GM12878 (cell line): ENCODE measurements around the gene AHR. TPM values are rescaled to one million over a fixed set of nuclear protein-coding genes. Genes with fewer than 3 reads are reported as not detected.

Experiments used
- ATAC-seq: fragments of 200-7000 bp; cut with Tn5 transposase; 3 replicates; pipeline ENCODE4 v1.9.1; 2020; ENCODE audit warnings: mild to moderate bottlenecking, moderate library complexity
- BruUV-seq: library from RNA; stranded (reverse); fragments of 400-500 nt; replicated peaks from 2 replicates; lab custom pipeline; 2021; lab: Mats Ljungman, UMichigan
- CTCF ChIA-PET: fragments of 300-600 bp; sonication (Branson Sonifier 250); formaldehyde crosslinking; extraction: SDS; loops from one replicate; lab custom pipeline; 2021; ENCODE audit warnings: inconsistent platforms; lab: Yijun Ruan, JAX
- POLR2A ChIA-PET: fragments of 350-600 bp; formaldehyde crosslinking; extraction: SDS; loops from one replicate; lab custom pipeline; 2021; ENCODE audit warnings: inconsistent platforms; lab: Charles Lee
- RAD21 ChIA-PET: fragments of 300-600 bp; sonication (Branson Sonifier 250); formaldehyde crosslinking; loops from one replicate; lab custom pipeline; 2023; ENCODE audit warnings: antibody characterized with exemption; ENCODE audit not compliant: unreplicated experiment; lab: Charles Lee
- SMC1A ChIA-PET: fragments of 300-600 bp; sonication (Branson Sonifier 250); formaldehyde crosslinking; loops from one replicate; lab custom pipeline; 2023; ENCODE audit not compliant: unreplicated experiment, uncharacterized antibody; lab: Charles Lee
- DNase-seq: peaks from one replicate; pipeline ENCODE4 v3.0.0-alpha.2; 2011; ENCODE audit warnings: low read depth, low spot score
- FAIRE-seq: peaks from 3 replicates; lab custom pipeline; 2011; peaks lifted over from hg19 to GRCh38; lab: Jason Lieb, UNC
- H2AFZ ChIP-seq: 2 replicates; pipeline ENCODE4 v1.6.0; 2011; ENCODE audit warnings: low read depth, low read length, control low read depth; ENCODE audit not compliant: control insufficient read depth
- H3K27ac ChIP-seq: 2 replicates; pipeline ENCODE4 v1.5.1; 2011; ENCODE audit warnings: control low read depth; ENCODE audit not compliant: control insufficient read depth, insufficient read depth
- H3K27me3 ChIP-seq, 2 experiments: replicated peaks in 1 of 2; 2 replicates each; pipeline versions ENCODE4 v1.6.0 to v1.6.1; 2011; ENCODE audit warnings: low read length in 1 of 2; ENCODE audit not compliant: control insufficient read depth in 2 of 2, insufficient read depth in 2 of 2
- H3K36me3 ChIP-seq, 2 experiments: 2 replicates each; pipeline ENCODE4 v1.5.1; 2011; ENCODE audit warnings: low read length in 1 of 2; ENCODE audit not compliant: control insufficient read depth in 2 of 2, insufficient read depth in 2 of 2
- H3K4me1 ChIP-seq: 2 replicates; pipeline ENCODE4 v1.6.1; 2011; ENCODE audit warnings: mild to moderate bottlenecking, low read length, moderate library complexity, mixed read lengths; ENCODE audit not compliant: control insufficient read depth, insufficient read depth
- H3K4me2 ChIP-seq: 2 replicates; pipeline ENCODE4 v1.6.0; 2011; ENCODE audit warnings: control low read depth; ENCODE audit not compliant: control insufficient read depth, insufficient read depth
- H3K4me3 ChIP-seq: fragments of 200-600 bp; sonication (generic); 2 replicates; pipeline ENCODE4 v1.5.1; 2016
- H3K79me2 ChIP-seq: 2 replicates; pipeline ENCODE4 v1.6.0; 2011; ENCODE audit warnings: low read length; ENCODE audit not compliant: control insufficient read depth, insufficient read depth
- H3K9ac ChIP-seq: 2 replicates; pipeline ENCODE4 v1.8.0; 2011; ENCODE audit warnings: low read length, control low read depth, mixed read lengths; ENCODE audit not compliant: control insufficient read depth, insufficient read depth
- H3K9me3 ChIP-seq: replicated peaks from 3 replicates; pipeline ENCODE4 v1.5.1; 2011; ENCODE audit warnings: mild to moderate bottlenecking, low read length; ENCODE audit not compliant: control insufficient read depth, insufficient read depth
- H4K20me1 ChIP-seq: 2 replicates; pipeline ENCODE4 v1.6.0; 2011; ENCODE audit not compliant: control insufficient read depth, insufficient read depth
- CHD4 ChIP-seq: fragments of 200-600 bp; sonication (generic); IDR thresholded peaks from 2 replicates; pipeline ENCODE4 v1.6.1; 2016; ENCODE audit warnings: mild to moderate bottlenecking
- CREM ChIP-seq: IDR thresholded peaks from 2 replicates; pipeline ENCODE4 v1.6.1; 2014; ENCODE audit warnings: antibody characterized with exemption, low read depth
- HDGF ChIP-seq: fragments of 450-650 bp; IDR thresholded peaks from 2 replicates; pipeline ENCODE4 v1.6.1; 2016; ENCODE audit warnings: antibody characterized with exemption
- LARP7 ChIP-seq: fragments of 450-650 bp; IDR thresholded peaks from 2 replicates; pipeline ENCODE4 v1.6.1; 2017; ENCODE audit warnings: mild to moderate bottlenecking
- NFIC ChIP-seq: IDR thresholded peaks from 2 replicates; pipeline ENCODE4 v1.6.1; 2012; ENCODE audit warnings: low read depth, mild to moderate bottlenecking, inconsistent platforms, low read length, moderate library complexity
- NR2C2 ChIP-seq: IDR thresholded peaks from 2 replicates; pipeline ENCODE4 v1.6.1; 2011; ENCODE audit warnings: borderline replicate concordance, low read depth; ENCODE audit not compliant: control insufficient read depth, insufficient read length
- SRF ChIP-seq, 2 experiments: IDR thresholded peaks; 2 replicates each; pipeline ENCODE4 v1.6.1; 2011; ENCODE audit warnings: low read depth in 2 of 2, low read length in 2 of 2, mild to moderate bottlenecking in 1 of 2, moderate library complexity in 1 of 2
- STAT3 ChIP-seq: IDR thresholded peaks from 2 replicates; pipeline ENCODE4 v1.6.1; 2011; ENCODE audit warnings: low read depth, low read length, improper control_type of control experiment
- TARDBP ChIP-seq: IDR thresholded peaks from 2 replicates; pipeline ENCODE4 v1.6.1; 2016; ENCODE audit warnings: borderline replicate concordance
- TBL1XR1 ChIP-seq: IDR thresholded peaks from 2 replicates; pipeline ENCODE4 v1.6.1; 2012; ENCODE audit warnings: low read depth, low read length, improper control_type of control experiment
- YBX1 ChIP-seq: fragments of 450-650 bp; IDR thresholded peaks from 2 replicates; pipeline ENCODE4 v1.6.1; 2016; ENCODE audit warnings: antibody characterized with exemption
- ZZZ3 ChIP-seq: IDR thresholded peaks from 2 replicates; pipeline ENCODE4 v1.6.1; 2011; ENCODE audit warnings: low read depth; ENCODE audit not compliant: control insufficient read depth, insufficient read length
- WGBS: methylation state at CpG from one replicate; pipeline ENCODE4 v1.1.6; 2016; ENCODE audit warnings: low lambda C conversion rate; ENCODE audit not compliant: insufficient replicate concordance, insufficient coverage; ENCODE audit errors: missing lambda C conversion rate; 5-methylcytosine and 5-hydroxymethylcytosine counted together
- in situ Hi-C: fragments of 300-500 bp; cut with MboI; formaldehyde crosslinking; loops from 9 replicates; pipeline ENCODE4 v1.14.3; 2018; ENCODE audit warnings: mixed read lengths
- intact Hi-C: fragments of 100-400 bp; cut with micrococcal nuclease; formaldehyde crosslinking; loops from one replicate; pipeline ENCODE4 v1.14.2; 2022; ENCODE audit not compliant: unreplicated experiment
- polyA plus RNA-seq, 11 experiments: library from polyadenylated mRNA; depleted of rRNA in 4 of 11; unstranded in 6 of 11; stranded (reverse) in 5 of 11; fragments of >200 nt; fragmentation: Nextera tagmentation in 4 of 11; fragmentation: Illumina TruSeq in 1 of 11; extraction: Ambion mirVana in 4 of 11; extraction: Trizol in 1 of 11; gene quantifications; 1 replicate in 1 of 11; 2 replicates in 10 of 11; pipeline versions ENCODE4 v1.2.1 to v1.2.3, GENCODE V29; 2011 to 2016; ENCODE audit warnings: inconsistent platforms in 2 of 11, missing spikeins in 2 of 11, low read depth in 1 of 11
- total RNA-seq, 4 experiments: library from RNA; depleted of rRNA in 3 of 4; stranded (reverse); fragments of >200 nt in 3 of 4; fragmentation: Illumina TruSeq in 1 of 4; extraction: Trizol in 1 of 4; gene quantifications; 2 replicates each; pipeline versions ENCODE4 v1.2.1 to v1.2.3, GENCODE V29; 2013 to 2021
- TF ChIP-seq, protein P1 (sequence below): IDR thresholded peaks from 2 replicates; pipeline ENCODE4 v1.6.1; 2012; ENCODE audit warnings: mild to moderate bottlenecking, low read depth, low read length

Gene AHR
- total and polyA plus RNA-seq, 10 of the 15 experiments (the other 5 are each of a cell fraction or from before 2014, with no cell fraction given), result 1.7 to 16.9 (median 4.5) TPM

DNA sequence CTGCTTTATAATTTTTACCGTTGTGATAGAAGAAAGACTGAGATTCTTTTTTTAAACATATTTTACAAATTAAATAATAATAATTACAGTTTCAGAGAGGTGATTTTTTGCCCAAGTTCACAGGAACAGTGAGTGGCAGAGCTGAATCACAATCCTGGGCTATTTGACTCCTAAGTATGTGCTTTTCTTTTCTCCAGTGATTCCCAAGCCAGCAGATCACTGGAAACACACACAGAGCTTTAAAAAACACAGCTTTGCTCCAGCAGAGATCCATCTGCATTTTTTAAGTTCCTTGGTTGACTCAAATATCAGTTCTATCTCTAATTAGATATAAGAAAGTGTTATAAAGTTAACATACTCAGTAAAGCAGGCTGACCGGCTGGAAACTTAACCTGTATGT, 69.0 kb downstream of the AHR start (continued):
- no peak for TF ChIP-seq STAT3
- no peak for TF ChIP-seq LARP7
- TF ChIP-seq YBX1, result no peak
- no peak for TF ChIP-seq SRF (IDR thresholded peaks at IDR 0.05; ENCODE audit: low read depth in 2 of 2, low read length in 2 of 2)
- TF ChIP-seq NFIC, result no peak
- TF ChIP-seq, protein P1, sequence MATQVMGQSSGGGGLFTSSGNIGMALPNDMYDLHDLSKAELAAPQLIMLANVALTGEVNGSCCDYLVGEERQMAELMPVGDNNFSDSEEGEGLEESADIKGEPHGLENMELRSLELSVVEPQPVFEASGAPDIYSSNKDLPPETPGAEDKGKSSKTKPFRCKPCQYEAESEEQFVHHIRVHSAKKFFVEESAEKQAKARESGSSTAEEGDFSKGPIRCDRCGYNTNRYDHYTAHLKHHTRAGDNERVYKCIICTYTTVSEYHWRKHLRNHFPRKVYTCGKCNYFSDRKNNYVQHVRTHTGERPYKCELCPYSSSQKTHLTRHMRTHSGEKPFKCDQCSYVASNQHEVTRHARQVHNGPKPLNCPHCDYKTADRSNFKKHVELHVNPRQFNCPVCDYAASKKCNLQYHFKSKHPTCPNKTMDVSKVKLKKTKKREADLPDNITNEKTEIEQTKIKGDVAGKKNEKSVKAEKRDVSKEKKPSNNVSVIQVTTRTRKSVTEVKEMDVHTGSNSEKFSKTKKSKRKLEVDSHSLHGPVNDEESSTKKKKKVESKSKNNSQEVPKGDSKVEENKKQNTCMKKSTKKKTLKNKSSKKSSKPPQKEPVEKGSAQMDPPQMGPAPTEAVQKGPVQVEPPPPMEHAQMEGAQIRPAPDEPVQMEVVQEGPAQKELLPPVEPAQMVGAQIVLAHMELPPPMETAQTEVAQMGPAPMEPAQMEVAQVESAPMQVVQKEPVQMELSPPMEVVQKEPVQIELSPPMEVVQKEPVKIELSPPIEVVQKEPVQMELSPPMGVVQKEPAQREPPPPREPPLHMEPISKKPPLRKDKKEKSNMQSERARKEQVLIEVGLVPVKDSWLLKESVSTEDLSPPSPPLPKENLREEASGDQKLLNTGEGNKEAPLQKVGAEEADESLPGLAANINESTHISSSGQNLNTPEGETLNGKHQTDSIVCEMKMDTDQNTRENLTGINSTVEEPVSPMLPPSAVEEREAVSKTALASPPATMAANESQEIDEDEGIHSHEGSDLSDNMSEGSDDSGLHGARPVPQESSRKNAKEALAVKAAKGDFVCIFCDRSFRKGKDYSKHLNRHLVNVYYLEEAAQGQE, result no peak
- TF ChIP-seq NR2C2, result no peak
- no peak for TF ChIP-seq TBL1XR1

DNA sequence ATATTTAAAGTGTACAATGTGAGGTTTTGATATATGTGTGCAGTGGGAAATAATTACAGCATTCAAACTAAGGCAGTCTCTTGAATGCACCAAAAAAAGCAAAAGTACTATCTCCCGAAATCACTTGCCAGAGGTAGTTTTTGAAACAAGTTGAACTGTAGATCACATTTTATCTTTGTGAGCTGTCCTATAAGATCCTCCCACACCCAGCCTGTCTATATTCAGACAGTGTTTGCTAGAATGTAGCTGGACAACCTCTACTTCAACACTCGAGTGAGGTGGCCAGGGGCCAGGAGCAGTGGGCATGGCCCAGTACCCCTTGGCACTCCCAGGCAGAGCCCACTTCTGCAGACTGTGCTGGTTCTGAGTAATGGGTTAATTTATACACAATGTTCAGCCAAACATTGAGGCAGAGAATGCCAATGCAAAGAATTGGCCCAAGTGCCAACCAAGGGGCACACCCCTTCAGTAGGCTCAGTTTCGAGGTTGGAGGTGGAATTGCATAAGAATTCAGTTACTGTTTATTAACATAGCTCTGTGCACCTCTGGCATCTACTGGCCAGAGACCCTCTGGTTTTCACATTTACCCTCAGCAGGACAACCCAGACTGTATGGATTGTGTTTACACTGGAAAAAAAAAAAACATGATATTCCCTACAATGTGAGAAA, 70.5 kb downstream of the AHR start:
- in situ Hi-C loops, result no loop called here
- ChIA-PET RAD21 (interaction anchor here (0.8 kb wide), 1 partner anchor 68 kb away, joined by 3 read pairs; no protein-coding TSS in a partner anchor), CTCF (interaction anchor here (0.9 to 2.0 kb wide), 2 partner anchors 67 to 82 kb away, joined by 3 to 7 read pairs; no protein-coding TSS in a partner anchor), POLR2A (no interaction called here), SMC1A (interaction anchor here (0.7 to 0.9 kb wide), 2 partner anchors 33 to 62 kb away, joined by 3 read pairs; no protein-coding TSS in a partner anchor)
- H3K4me3 ChIP-seq, result no peak overlapping the region
- no peaks in the 10 kb centered on the region for H3K9me3 ChIP-seq
- H2AFZ ChIP-seq, result no peak overlapping the region
- DNase-seq (no peak), ATAC-seq (no peak), FAIRE-seq (no peak)
- H3K27ac ChIP-seq, result no peak overlapping the region
- no peak overlapping the region for H3K9ac ChIP-seq
- no peaks in the 10 kb centered on the region for H3K36me3 ChIP-seq
- intact Hi-C loops, result no loop called here
- H4K20me1 ChIP-seq, result no peaks in the 10 kb centered on the region
- TF ChIP-seq CREM, result no peak
- TF ChIP-seq ZZZ3, result no peak
- no peak for TF ChIP-seq TARDBP
- no peak for TF ChIP-seq CHD4
- TF ChIP-seq HDGF, result no peak
- no peaks in the 10 kb centered on the region for H3K4me1 ChIP-seq
- no peaks in the 10 kb centered on the region for H3K79me2 ChIP-seq
- WGBS, result 73% methylated on average over 3 of the region's 3 CpGs
- no TSS peak for BruUV-seq
- no peak overlapping the region for H3K4me2 ChIP-seq
- no peaks in the 10 kb centered on the region for H3K27me3 ChIP-seq
